PC-9 (cell line): Measurements from ENCODE around the gene SIRPA. TPM values are rescaled to one million over a fixed set of nuclear protein-coding genes. Genes with fewer than 3 reads are reported as not detected.

Source experiments
- BruUV-seq: library from RNA; stranded (reverse); fragments of 400-500 nt; replicated peaks from 2 replicates; lab custom pipeline; 2021; lab: Mats Ljungman, UMichigan
- CTCF ChIA-PET: fragments of 300-600 bp; sonication (Branson Sonifier 250); formaldehyde crosslinking; loops from one replicate; lab custom pipeline; 2022; ENCODE audit warnings: antibody characterized with exemption; lab: Charles Lee
- POLR2A ChIA-PET: fragments of 300-600 bp; sonication (Branson Sonifier 250); formaldehyde crosslinking; loops from one replicate; lab custom pipeline; 2022; ENCODE audit warnings: antibody characterized with exemption; ENCODE audit not compliant: unreplicated experiment; lab: Charles Lee
- DNase-seq, 2 experiments: peaks; one replicate each; pipeline versions ENCODE4 v3.0.0 to v3.0.0-alpha.2; 2015 to 2022; ENCODE audit warnings: mixed read lengths in 1 of 2
- H2AFZ ChIP-seq: fragments of 200-600 bp; sonication (generic); 2 replicates; pipeline ENCODE4 v1.8.1; 2017; ENCODE audit warnings: antibody characterized with exemption
- H3F3A ChIP-seq: fragments of 200-600 bp; sonication (generic); 2 replicates; pipeline ENCODE4 v1.8.1; 2017; ENCODE audit warnings: antibody characterized with exemption, mild to moderate bottlenecking, low read depth; ENCODE audit not compliant: insufficient read depth
- H3K27ac ChIP-seq: fragments of 200-600 bp; sonication (generic); 2 replicates; pipeline ENCODE4 v1.6.1; 2016; ENCODE audit warnings: mixed run types
- H3K27me3 ChIP-seq: fragments of 200-600 bp; sonication (generic); 2 replicates; pipeline ENCODE4 v1.6.1; 2016; ENCODE audit warnings: low read depth, mixed run types; ENCODE audit not compliant: insufficient read depth
- H3K36me3 ChIP-seq: fragments of 200-600 bp; sonication (generic); 2 replicates; pipeline ENCODE4 v1.6.1; 2016; ENCODE audit warnings: low read depth, mixed run types
- H3K4me1 ChIP-seq: fragments of 200-600 bp; sonication (generic); replicated peaks from 2 replicates; pipeline ENCODE4 v1.6.1; 2016; ENCODE audit warnings: mixed run types; ENCODE audit not compliant: insufficient read depth
- H3K4me2 ChIP-seq: fragments of 200-600 bp; sonication (generic); 2 replicates; pipeline ENCODE4 v1.6.1; 2017; ENCODE audit warnings: mixed run types
- H3K4me3 ChIP-seq: fragments of 200-600 bp; sonication (generic); 2 replicates; pipeline ENCODE4 v1.6.1; 2016; ENCODE audit warnings: mixed run types
- H3K79me2 ChIP-seq: fragments of 200-600 bp; sonication (generic); 2 replicates; pipeline ENCODE4 v1.6.1; 2017; ENCODE audit warnings: low read depth, mixed run types
- H3K9me2 ChIP-seq: fragments of 200-600 bp; sonication (generic); 2 replicates; pipeline ENCODE4 v1.8.1; 2017; ENCODE audit warnings: mild to moderate bottlenecking; ENCODE audit not compliant: insufficient read depth
- H3K9me3 ChIP-seq: fragments of 200-600 bp; sonication (generic); 2 replicates; pipeline ENCODE4 v1.8.1; 2016; ENCODE audit warnings: low read depth; ENCODE audit not compliant: insufficient read depth
- H4K20me1 ChIP-seq: fragments of 200-600 bp; sonication (generic); 2 replicates; pipeline ENCODE4 v1.8.1; 2017; ENCODE audit not compliant: insufficient read depth
- EZH2 ChIP-seq: fragments of 200-600 bp; sonication (generic); IDR thresholded peaks from 2 replicates; pipeline ENCODE4 v1.8.0; 2017; ENCODE audit warnings: antibody characterized with exemption, low read depth
- intact Hi-C: fragments of 100-400 bp; cut with micrococcal nuclease; formaldehyde crosslinking; loops from one replicate; pipeline ENCODE4 v1.10.0; 2022; ENCODE audit not compliant: unreplicated experiment
- total RNA-seq: library from RNA; stranded (reverse); gene quantifications from 2 replicates; pipeline ENCODE4 v1.2.3, GENCODE V29; 2021
- TF ChIP-seq, protein P1 (sequence below): fragments of 200-600 bp; sonication (generic); conservative IDR thresholded peaks from 2 replicates; pipeline ENCODE4 v1.6.1; 2017; ENCODE audit warnings: mixed run types, antibody characterized with exemption, mild to moderate bottlenecking, moderate library complexity

Gene SIRPA
- total RNA-seq, 1 experiment from 2014 or later, result 18.4 TPM

DNA sequence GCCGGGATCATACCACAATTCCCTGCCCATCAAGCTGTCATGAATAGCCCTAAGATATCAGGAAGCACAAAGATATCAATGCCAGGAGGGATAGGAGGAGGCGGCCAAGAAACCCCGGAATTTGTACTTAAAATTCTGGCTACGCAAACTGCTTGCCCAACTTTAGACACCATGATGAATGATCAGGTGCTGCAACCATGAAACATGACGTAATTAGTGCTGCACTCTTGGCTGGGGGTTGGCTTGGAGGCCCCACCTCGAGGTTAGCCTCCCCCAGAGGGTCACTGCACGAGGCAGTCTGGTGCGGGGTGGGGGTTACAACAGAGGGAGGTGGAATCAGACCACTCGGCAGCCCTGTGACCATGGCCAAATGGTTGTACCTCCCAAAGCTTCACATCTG, 8.9 kb downstream of the SIRPA start:
- Histone ChIP-seq H4K20me1 (peaks cover 5% of the 10 kb centered on the region; the same call in 1 of the 2 replicates), H3K79me2 (no peaks in the 10 kb centered on the region), H3K4me1 (no peaks in the 10 kb centered on the region), H3K9me3 (no peaks in the 10 kb centered on the region), H3K27me3 (no peaks in the 10 kb centered on the region), H3K4me3 (no peak overlapping the region), H3K9me2 (no peaks in the 10 kb centered on the region), H3K27ac (no peak overlapping the region), H2AFZ (no peak overlapping the region), H3K4me2 (no peak overlapping the region), H3K36me3 (no peaks in the 10 kb centered on the region), H3F3A (no peaks in the 10 kb centered on the region)
- no TSS peak for BruUV-seq
- DNase-seq, result no peak
- intact Hi-C loops, result no loop called here
- TF ChIP-seq, protein P1, sequence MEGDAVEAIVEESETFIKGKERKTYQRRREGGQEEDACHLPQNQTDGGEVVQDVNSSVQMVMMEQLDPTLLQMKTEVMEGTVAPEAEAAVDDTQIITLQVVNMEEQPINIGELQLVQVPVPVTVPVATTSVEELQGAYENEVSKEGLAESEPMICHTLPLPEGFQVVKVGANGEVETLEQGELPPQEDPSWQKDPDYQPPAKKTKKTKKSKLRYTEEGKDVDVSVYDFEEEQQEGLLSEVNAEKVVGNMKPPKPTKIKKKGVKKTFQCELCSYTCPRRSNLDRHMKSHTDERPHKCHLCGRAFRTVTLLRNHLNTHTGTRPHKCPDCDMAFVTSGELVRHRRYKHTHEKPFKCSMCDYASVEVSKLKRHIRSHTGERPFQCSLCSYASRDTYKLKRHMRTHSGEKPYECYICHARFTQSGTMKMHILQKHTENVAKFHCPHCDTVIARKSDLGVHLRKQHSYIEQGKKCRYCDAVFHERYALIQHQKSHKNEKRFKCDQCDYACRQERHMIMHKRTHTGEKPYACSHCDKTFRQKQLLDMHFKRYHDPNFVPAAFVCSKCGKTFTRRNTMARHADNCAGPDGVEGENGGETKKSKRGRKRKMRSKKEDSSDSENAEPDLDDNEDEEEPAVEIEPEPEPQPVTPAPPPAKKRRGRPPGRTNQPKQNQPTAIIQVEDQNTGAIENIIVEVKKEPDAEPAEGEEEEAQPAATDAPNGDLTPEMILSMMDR, result no peak
- TF ChIP-seq EZH2, result no peak
- CTCF ChIA-PET, result no interaction called here
- POLR2A ChIA-PET, result no interaction called here

DNA sequence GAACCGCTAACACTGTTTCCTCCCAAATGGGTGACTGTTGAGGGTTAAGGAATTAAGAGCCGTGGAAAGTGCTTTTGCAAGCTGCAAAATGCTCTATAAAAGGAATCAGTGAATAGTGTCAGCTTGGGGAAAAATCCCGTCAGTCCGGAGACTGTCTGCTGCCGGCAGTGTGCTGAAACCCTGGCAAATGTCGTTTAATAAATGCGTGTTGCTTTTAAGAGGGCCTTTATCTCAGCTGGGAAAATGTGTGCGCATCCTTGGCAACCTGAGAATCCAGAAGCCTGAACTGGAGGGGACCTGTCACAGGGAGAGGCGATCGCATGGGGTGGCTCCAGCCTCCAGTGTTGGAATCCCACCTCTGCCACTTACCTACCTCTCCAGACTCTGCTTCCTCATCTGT, 9.8 kb downstream of the SIRPA start:
- Histone ChIP-seq H3F3A (no peaks in the 10 kb centered on the region), H3K4me2 (no peak overlapping the region), H3K27me3 (no peaks in the 10 kb centered on the region), H2AFZ (no peak overlapping the region), H3K9me2 (no peaks in the 10 kb centered on the region), H3K9me3 (no peaks in the 10 kb centered on the region), H3K36me3 (no peaks in the 10 kb centered on the region), H3K4me3 (no peak overlapping the region), H3K79me2 (no peaks in the 10 kb centered on the region), H3K4me1 (no peaks in the 10 kb centered on the region), H3K27ac (no peak overlapping the region), H4K20me1 (peaks cover 5% of the 10 kb centered on the region; the same call in 1 of the 2 replicates)
- DNase-seq, result no peak
- intact Hi-C loops, result no loop called here
- CTCF ChIA-PET, result interaction anchor here (0.6 kb wide), 1 partner anchor 74 kb away, joined by 4 read pairs; no protein-coding TSS in a partner anchor
- no TSS peak for BruUV-seq
- POLR2A ChIA-PET, result no interaction called here
- TF ChIP-seq, protein P1, result no peak
- no peak for TF ChIP-seq EZH2

GRCh38 chr20:1905693-1906092, 10.5 kb downstream of the SIRPA start:
- intact Hi-C loops, result no loop called here
- BruUV-seq, result no TSS peak
- Histone ChIP-seq H2AFZ (no peak overlapping the region), H3K4me2 (no peak overlapping the region), H3K9me3 (no peaks in the 10 kb centered on the region), H4K20me1 (peaks cover 5% of the 10 kb centered on the region; the same call in 1 of the 2 replicates), H3K27me3 (no peaks in the 10 kb centered on the region), H3K4me3 (no peak overlapping the region), H3K4me1 (no peaks in the 10 kb centered on the region), H3K36me3 (no peaks in the 10 kb centered on the region), H3K79me2 (no peaks in the 10 kb centered on the region), H3K9me2 (no peaks in the 10 kb centered on the region), H3K27ac (no peak overlapping the region), H3F3A (no peaks in the 10 kb centered on the region)
- ChIA-PET POLR2A (no interaction called here), CTCF (no interaction called here)
- no peak for TF ChIP-seq EZH2
- TF ChIP-seq, protein P1, result no peak
- no peak for DNase-seq
